SKM-1 (cell line): ENCODE measurements around the gene JPH4.

Source experiments
- DNase-seq: peaks from one replicate; lab custom pipeline; 2025; ENCODE audit not compliant: unreplicated experiment; lab: John Stamatoyannopoulos, UW

Gene JPH4

DNA sequence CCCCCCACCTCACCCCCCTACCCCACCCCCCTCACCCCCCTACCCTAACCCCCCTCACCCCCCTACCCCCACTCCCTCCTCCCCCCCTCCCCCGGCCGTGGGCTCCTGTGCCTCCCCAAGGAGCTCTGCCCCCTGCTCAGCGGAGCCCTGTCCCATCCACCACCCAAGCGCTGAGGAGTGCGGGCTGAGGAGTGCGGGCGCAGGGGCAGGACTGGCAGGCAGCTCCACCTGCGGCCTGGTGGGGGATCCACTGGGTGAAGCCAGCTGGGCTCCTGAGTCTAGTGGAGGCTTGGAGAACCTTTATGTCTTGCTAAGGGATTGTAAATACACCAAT lies 2.3 kb upstream of the JPH4 start:
- no peak for DNase-seq

- DNase-seq, result no peak
These were observed 1.7 kb upstream of the JPH4 start for GRCh38 chr14:23580152-23580926.

DNA sequence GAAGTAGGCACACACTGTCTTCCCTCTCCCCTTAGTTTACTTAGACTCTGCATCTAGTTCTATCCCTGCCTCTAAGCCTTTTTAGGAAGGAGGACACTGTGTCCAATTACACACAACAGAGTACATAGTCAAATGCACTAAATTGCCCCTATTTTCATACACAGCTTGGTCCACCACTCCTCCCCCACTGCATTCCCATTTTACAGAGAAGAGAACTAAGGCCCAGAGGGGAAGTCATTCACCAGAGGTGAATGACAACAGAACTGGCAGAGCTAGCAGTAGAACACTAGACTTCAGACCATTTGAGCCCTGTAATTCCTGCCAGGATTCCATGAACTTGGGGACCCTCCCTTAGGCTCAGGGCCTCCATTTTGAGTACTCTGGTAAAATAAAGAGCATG lies 1.1 kb upstream of the JPH4 start:
- DNase-seq, result no peak

DNA sequence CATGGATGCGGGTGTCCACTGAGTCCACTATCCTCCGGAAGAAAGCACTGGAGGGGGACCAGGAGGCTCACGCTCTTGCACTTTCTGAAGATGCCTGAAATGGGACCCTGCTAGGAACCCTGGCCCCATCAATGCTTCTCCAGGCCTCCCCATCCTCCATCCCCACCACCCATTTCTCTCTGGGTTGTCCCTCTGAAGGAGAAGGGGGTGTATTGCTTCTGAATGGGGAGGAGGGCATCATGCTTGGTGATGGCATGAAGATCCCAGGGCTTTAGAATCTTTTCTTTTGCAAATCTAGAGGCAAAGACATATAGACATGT lies 681 bp upstream of the JPH4 start:
- DNase-seq, result no peak

GRCh38 chr14:23577710-23578392 lies 739 bp downstream of the JPH4 start:
- DNase-seq, result no peak

DNA sequence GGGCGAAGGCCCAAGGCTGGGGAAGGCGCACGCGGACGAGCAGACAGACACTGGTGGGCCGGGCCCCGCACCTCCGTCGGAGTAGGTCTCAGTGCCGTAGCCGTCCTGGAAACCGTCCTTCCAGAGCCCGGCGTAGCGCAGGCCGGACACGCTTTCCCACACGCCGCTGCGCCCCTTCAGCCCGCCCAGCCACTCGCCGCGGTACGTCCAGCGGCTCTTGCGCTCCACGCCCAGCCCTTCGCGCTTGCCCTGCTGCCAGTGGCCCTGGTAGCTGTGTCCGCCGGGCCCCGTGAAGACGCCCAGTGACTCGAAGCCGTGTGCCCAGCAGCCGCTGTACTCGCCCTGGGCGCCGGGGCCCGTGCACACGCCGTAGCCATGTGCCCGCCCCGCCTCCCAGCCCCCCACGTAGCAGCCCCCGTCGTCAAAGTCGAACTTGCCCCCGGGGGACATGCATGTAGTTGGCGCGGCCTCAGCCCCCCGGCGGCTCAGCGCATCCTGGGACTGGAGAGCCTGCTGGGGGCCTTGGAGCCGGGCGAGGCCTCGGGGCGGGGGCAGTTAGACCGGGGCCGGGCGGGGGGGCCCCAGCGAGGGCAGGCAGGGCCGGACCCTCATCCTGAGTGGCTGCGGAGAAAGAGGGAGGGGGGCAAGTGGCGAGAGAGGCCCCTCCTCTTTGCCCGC lies 1.4 kb downstream of the JPH4 start:
- DNase-seq, result no peak

DNA sequence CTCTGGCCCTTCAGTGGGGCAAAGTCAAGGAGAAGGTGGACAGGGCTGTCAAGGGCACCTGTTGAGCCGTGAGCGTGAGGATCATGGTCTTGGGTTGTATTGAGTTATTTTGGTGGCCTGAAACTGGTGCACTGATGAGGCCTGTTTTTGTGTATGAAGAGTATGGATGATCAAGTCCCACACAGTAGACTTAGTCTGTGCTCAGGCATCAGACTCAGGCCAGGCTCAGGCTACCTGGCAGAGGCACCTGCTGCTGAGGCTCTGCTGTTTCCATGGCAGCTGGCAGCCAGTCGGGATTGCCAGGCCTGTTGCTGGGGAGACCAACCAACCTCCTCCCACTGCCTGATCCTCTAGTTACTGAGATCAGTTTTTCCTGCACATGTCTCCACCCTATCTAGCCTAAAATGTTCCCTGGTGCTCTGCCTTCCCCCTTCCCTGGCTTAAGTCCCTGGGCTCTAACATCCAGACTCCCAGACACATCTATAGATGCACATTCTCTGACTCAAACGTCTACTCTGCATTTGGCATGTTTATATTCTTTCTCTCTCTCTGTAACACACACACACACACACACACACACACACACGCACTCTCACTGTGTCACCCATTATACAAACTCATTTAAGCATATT lies 5.1 kb downstream of the JPH4 start:
- DNase-seq, result no peak

DNA sequence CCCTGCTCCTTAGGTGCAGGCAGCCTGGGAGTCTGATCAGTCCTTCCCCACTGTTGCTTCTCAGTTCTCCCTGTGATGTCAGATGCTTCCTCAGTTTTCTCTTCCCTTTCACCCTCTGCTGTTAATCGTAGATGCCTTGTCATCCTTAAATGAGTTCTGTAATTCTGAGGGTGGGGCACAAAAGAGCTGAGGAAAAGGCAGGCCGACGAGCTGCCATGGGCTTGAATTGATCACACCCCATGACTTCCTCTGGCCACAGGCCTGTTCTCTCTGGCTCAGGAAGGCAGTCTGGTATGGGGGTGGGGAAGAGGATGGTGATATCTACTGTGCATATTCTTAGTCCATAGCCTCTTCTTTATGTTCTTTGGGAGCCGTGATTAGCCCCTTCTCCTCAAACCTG lies 5.8 kb downstream of the JPH4 start:
- DNase-seq, result no peak

DNA sequence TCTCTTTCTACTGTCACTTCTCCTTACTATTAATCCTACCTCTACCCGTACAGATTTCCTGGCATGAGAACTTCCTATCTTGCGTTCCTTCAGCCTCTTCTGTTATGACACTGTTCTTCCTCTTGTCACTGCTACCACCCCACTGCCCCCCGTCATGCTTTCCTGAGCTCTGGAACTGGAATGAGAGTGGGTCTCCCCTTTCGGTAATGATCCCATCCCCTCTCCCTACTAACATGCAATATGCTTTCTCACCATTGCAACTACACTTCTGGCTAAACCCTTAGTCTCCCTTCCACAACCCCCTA lies 6.1 kb downstream of the JPH4 start:
- DNase-seq, result no peak

DNA sequence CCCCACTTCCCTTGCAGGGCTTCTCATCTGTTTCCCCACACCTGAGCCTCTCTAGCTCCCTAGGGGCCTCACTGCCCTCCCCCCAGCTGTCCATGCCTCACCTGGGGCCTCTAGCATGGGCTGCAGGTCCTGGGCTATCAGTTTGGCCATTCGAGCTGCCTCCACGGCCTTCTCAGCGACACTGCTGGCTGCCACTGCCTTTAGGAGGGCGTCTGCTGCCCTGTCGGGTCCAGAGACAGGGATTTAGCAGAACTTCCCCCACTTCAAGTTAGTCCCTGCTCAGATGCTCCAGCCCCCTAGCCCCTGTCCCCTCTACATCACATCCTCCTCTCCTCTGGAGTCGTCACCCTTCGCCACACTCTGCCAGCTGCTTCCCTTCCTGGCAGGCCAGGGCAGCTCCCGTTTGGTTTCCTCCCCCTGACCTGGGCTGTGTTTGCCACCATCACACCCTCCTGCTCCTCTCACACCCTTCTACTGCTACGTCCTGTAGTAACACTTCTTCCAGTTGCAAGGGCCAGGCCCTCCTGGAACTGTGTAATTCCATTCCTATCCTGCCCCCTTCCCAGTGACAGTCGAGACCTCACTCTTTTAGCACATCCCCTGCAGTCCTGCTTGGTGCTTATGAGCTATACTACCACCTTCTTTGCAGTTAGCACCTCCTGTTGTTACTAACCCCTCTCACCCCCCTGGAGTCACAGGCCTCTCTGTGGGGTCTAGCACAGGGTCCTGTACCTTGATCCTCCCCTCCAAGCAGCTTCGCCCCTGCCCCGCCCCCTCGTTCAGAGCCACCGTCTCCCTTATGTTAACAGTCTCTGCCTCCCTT lies 6.7 kb downstream of the JPH4 start:
- DNase-seq, result no peak

- DNase-seq, result no peak
These were observed 7.6 kb downstream of the JPH4 start for GRCh38 chr14:23570806-23571483.

GRCh38 chr14:23569443-23570151 lies 9.0 kb downstream of the JPH4 start:
- no peak for DNase-seq

DNA sequence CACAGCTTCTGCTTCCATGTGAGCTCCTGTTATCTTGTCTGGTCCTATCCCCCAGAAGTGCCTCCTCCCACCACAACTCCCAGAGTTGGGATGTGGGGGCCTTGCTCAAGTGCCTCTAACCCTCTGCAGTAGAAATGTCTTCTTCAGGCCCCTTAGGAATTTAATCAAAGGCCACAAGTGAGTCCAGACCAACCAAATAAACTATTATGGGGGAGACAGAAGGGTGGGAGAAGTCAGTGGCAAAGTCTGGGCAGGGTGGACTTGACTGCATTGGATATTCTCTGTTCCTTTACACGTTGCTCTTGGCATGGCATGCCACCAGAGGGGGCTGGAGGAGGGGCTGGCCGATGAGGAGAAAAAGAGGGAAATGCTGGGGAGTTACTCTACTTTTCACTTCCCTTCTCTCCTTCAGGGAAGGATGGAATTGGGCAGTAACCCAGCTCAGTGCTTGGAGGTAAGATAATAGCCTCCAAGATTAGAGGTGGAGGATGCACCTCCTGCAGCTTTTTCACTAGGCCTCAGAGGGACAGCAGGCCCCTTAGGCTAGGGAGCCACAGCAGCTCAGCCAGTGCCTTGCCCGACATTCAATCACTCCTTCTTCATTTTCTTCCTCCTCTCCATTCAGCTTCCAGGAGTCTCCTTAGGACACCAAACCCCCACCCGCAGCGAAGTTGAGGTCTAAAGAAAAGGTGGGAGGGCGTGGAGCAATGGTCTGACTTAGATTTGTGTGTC lies 9.8 kb downstream of the JPH4 start:
- DNase-seq, result no peak

GRCh38 chr14:23568021-23568599 lies 10.5 kb downstream of the JPH4 start:
- DNase-seq, result no peak

GRCh38 chr14:23567186-23568020 lies 11.2 kb downstream of the JPH4 start, which contains the start of gene AP1G2:
Gene AP1G2, minus strand, starts transcription at chr14:23567791. Its CDS starts 477 bp downstream, at chr14:23567314.
- DNase-seq, result peak; percentile 39

DNA sequence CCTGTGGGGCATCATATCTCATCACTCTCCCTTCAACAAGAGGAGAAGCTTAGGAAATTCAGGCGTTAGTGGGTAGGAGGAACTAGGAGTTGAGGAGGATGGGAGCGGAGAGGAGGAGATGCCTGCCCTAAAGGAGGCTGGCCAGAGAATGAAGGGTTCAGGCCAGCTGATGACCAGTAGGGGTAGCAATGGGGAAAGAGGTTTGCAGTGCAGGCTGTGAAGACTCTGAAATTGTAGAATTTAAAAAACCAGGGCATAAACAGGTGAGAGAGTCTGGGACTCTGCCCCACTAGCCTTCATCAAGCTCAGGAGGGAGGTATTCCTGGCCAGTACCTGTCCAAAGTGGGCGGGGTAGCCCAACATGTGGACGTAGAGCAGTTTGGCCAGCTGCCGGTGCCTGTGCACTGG lies 11.8 kb downstream of the JPH4 start:
- no peak for DNase-seq

DNA sequence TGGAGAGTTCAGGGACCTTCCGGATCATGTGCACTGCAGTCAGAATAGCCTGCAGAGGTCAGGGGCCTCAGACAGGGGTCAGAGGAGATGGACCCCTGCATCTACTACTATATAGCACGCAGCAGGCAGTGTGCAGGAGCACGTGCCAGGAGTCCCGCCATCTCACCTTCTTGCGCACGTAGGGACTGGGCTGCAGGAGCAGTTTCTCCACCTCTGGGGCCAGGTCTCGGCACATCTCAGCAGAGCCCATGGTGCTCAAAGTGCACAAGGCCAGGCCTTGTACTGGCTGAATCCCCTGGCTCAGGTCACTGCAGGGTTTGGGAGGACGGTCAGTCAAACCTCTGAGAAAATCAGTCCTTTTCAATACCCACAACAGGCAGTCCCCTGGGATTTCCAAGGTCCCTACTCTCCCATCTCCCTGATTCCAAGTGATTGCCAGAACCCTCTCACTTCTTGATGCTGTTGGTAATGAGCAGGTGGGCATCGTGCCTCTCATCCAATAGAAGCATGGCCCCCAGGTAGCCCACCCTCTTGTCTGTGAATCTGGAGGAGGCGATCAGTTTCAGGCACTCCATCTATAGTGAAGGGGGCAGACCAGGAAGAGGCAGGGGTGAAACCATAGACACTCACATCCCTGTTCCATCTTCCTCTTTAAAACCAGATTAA lies 12.3 kb downstream of the JPH4 start:
- DNase-seq, result no peak

DNA sequence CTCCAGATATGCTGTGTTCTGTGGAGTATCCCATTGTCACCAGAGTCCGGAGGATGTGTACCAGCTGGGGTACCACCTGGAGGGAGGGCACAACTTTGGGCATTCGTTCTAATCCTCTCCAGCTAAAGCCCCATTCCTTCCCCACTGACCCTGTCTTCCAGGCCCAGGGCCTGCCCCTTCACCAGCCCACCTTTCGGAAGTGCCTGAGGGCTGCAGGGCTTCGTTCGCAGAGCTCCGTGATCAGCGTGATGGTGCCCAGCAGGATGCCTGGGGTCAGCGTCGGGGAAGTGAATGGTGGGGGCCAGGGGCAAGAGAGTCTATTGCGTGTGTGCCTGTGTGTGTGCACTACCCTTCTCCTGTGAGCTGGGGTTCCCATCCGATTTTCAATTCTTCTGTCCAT lies 13.0 kb downstream of the JPH4 start:
- no peak for DNase-seq
